SK-N-MC (cell line): ENCODE data around the gene NNAT.

ENCODE experiments used
- EZH2 ChIP-seq: fragments of 200-600 bp; sonication (generic); IDR thresholded peaks from one replicate; pipeline ENCODE4 v1.6.1; 2017; ENCODE audit warnings: antibody characterized with exemption
- FOXP2 ChIP-seq: optimal IDR thresholded peaks from 2 replicates; pipeline ENCODE3; 2011; ENCODE audit warnings: mild to moderate bottlenecking, moderate library complexity; ENCODE audit not compliant: insufficient read depth; ENCODE audit errors: extremely low read length, control extremely low read depth
- POLR2AphosphoS5 ChIP-seq: IDR thresholded peaks from 2 replicates; pipeline ENCODE4 v1.6.1; 2012; ENCODE audit warnings: mild to moderate bottlenecking, low read depth, low read length, borderline replicate concordance

- TF ChIP-seq POLR2AphosphoS5 (no peak), EZH2 (no peak), FOXP2 (no peak)
Measured at GRCh38 chr20:37479266-37479665, 41.8 kb upstream of the NNAT start.
